HCT116 (cell line): Measurements from ENCODE around the gene SLC16A13. TPM values are rescaled to one million over a fixed set of nuclear protein-coding genes. Genes with fewer than 3 reads are reported as not detected.

ENCODE experiments used
- ATAC-seq: fragments of 200-7000 bp; cut with Tn5 transposase; 2 replicates; pipeline ENCODE4 v1.9.1; 2020; ENCODE audit warnings: mild to moderate bottlenecking, moderate library complexity
- BruUV-seq: library from RNA; stranded (reverse); fragments of 400-500 nt; replicated peaks from 2 replicates; lab custom pipeline; 2021; lab: Mats Ljungman, UMichigan
- CTCF ChIA-PET: fragments of 300-600 bp; sonication (Branson Sonifier 250); formaldehyde crosslinking; loops from one replicate; lab custom pipeline; 2021; ENCODE audit warnings: antibody characterized with exemption; lab: Charles Lee
- POLR2A ChIA-PET: fragments of 300-600, 350-600 bp; sonication (Branson Sonifier 250); formaldehyde crosslinking; loops from one replicate; lab custom pipeline; 2021; ENCODE audit warnings: antibody characterized with exemption; lab: Charles Lee
- RAD21 ChIA-PET, 2 experiments: fragments of 300-600 bp; sonication (Branson Sonifier 250); formaldehyde crosslinking; loops; one replicate each; lab custom pipeline; 2023; ENCODE audit warnings: low total read pairs in 2 of 2; ENCODE audit not compliant: uncharacterized antibody in 2 of 2, unreplicated experiment in 2 of 2, low non-redundant PET in 1 of 2; lab: Charles Lee
- DNase-seq: peaks from one replicate; pipeline ENCODE4 v3.0.0-alpha.2; 2010; ENCODE audit warnings: low read depth, low spot score
- H2AFZ ChIP-seq: fragments of 200-600 bp; shearing (Covaris generic), sonication (generic); 2 replicates; pipeline ENCODE4 v1.6.1; 2017; ENCODE audit warnings: low read depth, mixed run types, mixed read lengths, antibody characterized with exemption, low read length; ENCODE audit not compliant: poor library complexity, severe bottlenecking
- H3K27ac ChIP-seq: 2 replicates; pipeline ENCODE4 v1.5.1; 2012; ENCODE audit warnings: low read depth, low read length
- H3K27me3 ChIP-seq: fragments of 200-600 bp; sonication (generic); 2 replicates; pipeline ENCODE4 v1.6.1; 2016; ENCODE audit warnings: mixed run types, low read length, mixed read lengths; ENCODE audit not compliant: insufficient read depth
- H3K36me3 ChIP-seq, 2 experiments: fragments of 200-500 bp in 1 of 2; fragments of 200-600 bp in 1 of 2; sonication (Bioruptor generic) in 1 of 2; sonication (generic) in 1 of 2; 2 replicates each; pipeline versions ENCODE4 v1.5.1 to v1.6.1; 2014 to 2016; ENCODE audit warnings: low read length in 2 of 2, inconsistent platforms in 1 of 2, mixed read lengths in 1 of 2, mixed run types in 1 of 2; ENCODE audit not compliant: insufficient read depth in 2 of 2, control insufficient read depth in 1 of 2
- H3K4me1 ChIP-seq, 2 experiments: fragments of 200-600 bp in 1 of 2; sonication (generic) in 1 of 2; 2 replicates each; pipeline versions ENCODE4 v1.5.1 to v1.6.1; 2012 to 2017; ENCODE audit warnings: low read length in 2 of 2, inconsistent platforms in 1 of 2, mild to moderate bottlenecking in 1 of 2, mixed read lengths in 1 of 2, mixed run types in 1 of 2, moderate library complexity in 1 of 2; ENCODE audit not compliant: insufficient read depth in 2 of 2, control insufficient read depth in 1 of 2
- H3K4me2 ChIP-seq: fragments of 200-600 bp; sonication (generic); 2 replicates; pipeline ENCODE4 v1.6.1; 2017; ENCODE audit warnings: mixed run types, low read length, mixed read lengths
- H3K4me3 ChIP-seq, 2 experiments: fragments of 200-600 bp in 1 of 2; sonication (generic) in 1 of 2; replicated peaks in 1 of 2; 2 replicates each; pipeline ENCODE4 v1.5.1; 2011 to 2016; ENCODE audit warnings: low read length in 2 of 2, control low read depth in 1 of 2, low read depth in 1 of 2, mild to moderate bottlenecking in 1 of 2, mixed read lengths in 1 of 2, mixed run types in 1 of 2
- H3K79me2 ChIP-seq: fragments of 200-600 bp; sonication (generic); 2 replicates; pipeline ENCODE4 v1.6.1; 2017; ENCODE audit warnings: mild to moderate bottlenecking, mixed run types, low read length, moderate library complexity, mixed read lengths; ENCODE audit not compliant: insufficient read depth
- H3K9ac ChIP-seq: fragments of 200-600 bp; sonication (generic); 2 replicates; pipeline ENCODE4 v1.6.1; 2016; ENCODE audit warnings: low read length, mixed read lengths
- H3K9me2 ChIP-seq: fragments of 200-600 bp; sonication (generic), shearing (Covaris generic); 2 replicates; pipeline ENCODE4 v1.6.1; 2017; ENCODE audit warnings: mixed run types, mild to moderate bottlenecking, moderate library complexity; ENCODE audit not compliant: insufficient read depth
- H3K9me3 ChIP-seq, 2 experiments: fragments of 200-500 bp in 1 of 2; fragments of 200-600 bp in 1 of 2; sonication (Bioruptor generic) in 1 of 2; sonication (generic) in 1 of 2; 2 replicates each; pipeline ENCODE4 v1.6.1; 2014 to 2017; ENCODE audit warnings: low read length in 2 of 2, mixed read lengths in 2 of 2, inconsistent platforms in 1 of 2, low read depth in 1 of 2, mild to moderate bottlenecking in 1 of 2, mixed run types in 1 of 2, moderate library complexity in 1 of 2; ENCODE audit not compliant: control insufficient read depth in 1 of 2, insufficient read depth in 1 of 2
- H4K20me1 ChIP-seq: fragments of 200-600 bp; sonication (generic), shearing (Covaris generic); 2 replicates; pipeline ENCODE4 v1.6.1; 2017; ENCODE audit warnings: mixed run types, mild to moderate bottlenecking, moderate library complexity; ENCODE audit not compliant: insufficient read depth
- EZH2 ChIP-seq: fragments of 200-600 bp; sonication (generic); IDR thresholded peaks from 2 replicates; pipeline ENCODE4 v1.6.1; 2017; ENCODE audit warnings: antibody characterized with exemption, mixed run types
- RAD21 ChIP-seq: IDR thresholded peaks from 2 replicates; pipeline ENCODE4 v1.6.1; 2012; ENCODE audit warnings: low read depth, mild to moderate bottlenecking
- SP1 ChIP-seq: IDR thresholded peaks from 2 replicates; pipeline ENCODE4 v1.6.1; 2012; ENCODE audit warnings: low read depth
- SRF ChIP-seq: IDR thresholded peaks from 2 replicates; pipeline ENCODE4 v1.6.1; 2012; ENCODE audit warnings: low read depth
- TCF7L2 ChIP-seq: IDR thresholded peaks from 2 replicates; pipeline ENCODE4 v1.7.0; 2011; ENCODE audit warnings: borderline replicate concordance, inconsistent platforms; ENCODE audit not compliant: insufficient read depth, insufficient read length; ENCODE audit errors: extremely low read depth
- YY1 ChIP-seq: IDR thresholded peaks from 2 replicates; pipeline ENCODE4 v1.6.1; 2011; ENCODE audit warnings: low read length, low read depth, moderate library complexity, mild to moderate bottlenecking; ENCODE audit not compliant: insufficient replicate concordance; ENCODE audit errors: extremely low read depth
- ZNF274 ChIP-seq: fragments of 200-500 bp; sonication (Bioruptor generic); IDR thresholded peaks from 2 replicates; pipeline ENCODE4 v1.6.1; 2014; ENCODE audit warnings: mild to moderate bottlenecking, low read depth, low read length, inconsistent platforms
- intact Hi-C: fragments of 100-400 bp; cut with micrococcal nuclease; formaldehyde crosslinking; loops from 2 replicates; pipeline ENCODE4 v1.10.0; 2022
- total RNA-seq: library from RNA; stranded (reverse); gene quantifications from one replicate; pipeline ENCODE4 v1.2.1, GENCODE V29; 2021; ENCODE audit not compliant: unreplicated experiment
- TF ChIP-seq, protein P1 (sequence below), 3 experiments: fragments of 200-600 bp in 1 of 3; sonication (generic) in 1 of 3; IDR thresholded peaks in 2 of 3; conservative IDR thresholded peaks in 1 of 3; 2 replicates each; pipeline ENCODE4 v1.5.1; 2012 to 2017; ENCODE audit warnings: low read depth in 2 of 3, low read length in 2 of 3, antibody characterized with exemption in 1 of 3, borderline replicate concordance in 1 of 3, control low read depth in 1 of 3, mild to moderate bottlenecking in 1 of 3, mixed read lengths in 1 of 3, mixed run types in 1 of 3, moderate library complexity in 1 of 3; ENCODE audit not compliant: insufficient read depth in 1 of 3

The SLC16A13 gene
- total RNA-seq, 1 experiment from 2014 or later: 6.8 TPM

DNA sequence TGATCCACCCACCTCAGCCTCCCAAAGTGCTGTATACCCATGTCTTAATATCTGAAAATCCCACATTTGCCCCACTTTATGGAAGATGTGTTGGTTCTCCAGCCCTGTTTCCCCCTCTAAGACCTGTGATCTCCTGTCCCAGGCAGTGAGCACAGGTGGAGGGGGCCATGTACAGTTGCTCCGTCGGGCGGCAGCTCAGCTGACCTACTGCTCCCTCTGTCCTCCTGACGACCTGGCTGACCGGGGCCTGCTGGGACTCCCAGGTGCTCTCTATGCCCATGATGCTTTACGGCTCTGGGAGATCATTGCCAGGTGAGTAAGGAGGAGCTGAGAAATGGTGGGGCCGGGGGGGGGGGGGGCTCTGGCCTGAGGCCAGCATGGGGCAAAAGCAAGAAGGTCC lies 30.1 kb upstream of the SLC16A13 start:
- BruUV-seq: no TSS peak
- no peak for TF ChIP-seq ZNF274
- TF ChIP-seq SP1: no peak
- TF ChIP-seq RAD21: no peak
- TF ChIP-seq YY1: no peak
- no peak for TF ChIP-seq EZH2
- TF ChIP-seq, protein P1, sequence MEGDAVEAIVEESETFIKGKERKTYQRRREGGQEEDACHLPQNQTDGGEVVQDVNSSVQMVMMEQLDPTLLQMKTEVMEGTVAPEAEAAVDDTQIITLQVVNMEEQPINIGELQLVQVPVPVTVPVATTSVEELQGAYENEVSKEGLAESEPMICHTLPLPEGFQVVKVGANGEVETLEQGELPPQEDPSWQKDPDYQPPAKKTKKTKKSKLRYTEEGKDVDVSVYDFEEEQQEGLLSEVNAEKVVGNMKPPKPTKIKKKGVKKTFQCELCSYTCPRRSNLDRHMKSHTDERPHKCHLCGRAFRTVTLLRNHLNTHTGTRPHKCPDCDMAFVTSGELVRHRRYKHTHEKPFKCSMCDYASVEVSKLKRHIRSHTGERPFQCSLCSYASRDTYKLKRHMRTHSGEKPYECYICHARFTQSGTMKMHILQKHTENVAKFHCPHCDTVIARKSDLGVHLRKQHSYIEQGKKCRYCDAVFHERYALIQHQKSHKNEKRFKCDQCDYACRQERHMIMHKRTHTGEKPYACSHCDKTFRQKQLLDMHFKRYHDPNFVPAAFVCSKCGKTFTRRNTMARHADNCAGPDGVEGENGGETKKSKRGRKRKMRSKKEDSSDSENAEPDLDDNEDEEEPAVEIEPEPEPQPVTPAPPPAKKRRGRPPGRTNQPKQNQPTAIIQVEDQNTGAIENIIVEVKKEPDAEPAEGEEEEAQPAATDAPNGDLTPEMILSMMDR (IDR thresholded peaks at IDR 0.05 in 2 of 3, conservative IDR thresholded peaks at IDR 0.05 in 1 of 3; ENCODE audit: borderline replicate concordance in 1 of 3, insufficient read depth in 1 of 3, low read depth in 2 of 3, low read length in 2 of 3): no peak
- TF ChIP-seq TCF7L2: no peak
- no peak for TF ChIP-seq SRF
- Histone ChIP-seq H3K27me3 (no peaks in the 10 kb centered on the region), H3K4me2 (no peak overlapping the region), H3K9me3 (no peaks in the 10 kb centered on the region), H3K4me3 (no peak overlapping the region), H4K20me1 (peaks cover 4% of the 10 kb centered on the region; the same call in 1 of the 2 replicates), H3K36me3 (peaks cover 0 to 9% of the 10 kb centered on the region in 2 experiments; a peak in 2 of 4 replicates), H3K9me2 (no peaks in the 10 kb centered on the region), H2AFZ (no peak overlapping the region), H3K9ac (no peak overlapping the region), H3K4me1 (peaks cover 0 to under 1% of the 10 kb centered on the region in 2 experiments; a peak in 1 of 4 replicates), H3K27ac (no peak overlapping the region), H3K79me2 (peaks cover 21% of the 10 kb centered on the region)
- RAD21 ChIA-PET: interaction anchor here (0.7 to 1.2 kb wide), 3 partner anchors 22 to 533 kb away, joined by 3 to 5 read pairs (median 4); no protein-coding TSS in a partner anchor
- POLR2A ChIA-PET: interaction anchor here (0.7 kb wide), 1 partner anchor 44 kb away, joined by 3 read pairs; no protein-coding TSS in a partner anchor
- intact Hi-C loops: loop anchor here (2.0 kb wide), 1 partner anchor 163 kb away; no protein-coding TSS in a partner anchor
- no peak for DNase-seq
- CTCF ChIA-PET: interaction anchor here (1.0 to 2.4 kb wide), 3 partner anchors 162 to 570 kb away, joined by 3 to 9 read pairs (median 5); no protein-coding TSS in a partner anchor
- no peak for ATAC-seq
